RWPE1 (cell line): Measurements from ENCODE around the gene FYCO1.
A peak's percentile ranks its signal among the peaks of the same experiment; 100 is the strongest.

Experiments
- CTCF ChIA-PET: fragments of 350-600 bp; sonication (Branson Sonifier 250); formaldehyde crosslinking; extraction: SDS; loops from one replicate; lab custom pipeline; 2021; lab: Yijun Ruan, JAX
- POLR2A ChIA-PET: fragments of 400-600 bp; formaldehyde crosslinking; extraction: SDS; loops from one replicate; lab custom pipeline; 2020; ENCODE audit warnings: antibody characterized with exemption; ENCODE audit not compliant: low non-redundant PET; lab: Yijun Ruan, JAX
- DNase-seq: peaks from one replicate; pipeline ENCODE4 v3.0.0; 2012; ENCODE audit warnings: low spot score
- H3K27ac ChIP-seq: fragments of 450-650 bp; 2 replicates; pipeline ENCODE4 v1.5.1; 2017
- CTCF ChIP-seq: fragments of 450-650 bp; conservative IDR thresholded peaks from 2 replicates; pipeline ENCODE4 v1.5.1; 2017; ENCODE audit warnings: low read depth, mild to moderate bottlenecking

FYCO1 gene

GRCh38 chr3:45927881-45928280, 67.7 kb downstream of the FYCO1 start:
- no peak for DNase-seq
- CTCF ChIA-PET: no interaction called here
- TF ChIP-seq CTCF: no peak
- POLR2A ChIA-PET: no interaction called here
- no peak overlapping the region for H3K27ac ChIP-seq

GRCh38 chr3:45923755-45924154, 71.9 kb downstream of the FYCO1 start:
- no peak overlapping the region for H3K27ac ChIP-seq
- no peak for DNase-seq
- POLR2A ChIA-PET: no interaction called here
- CTCF ChIA-PET: no interaction called here
- TF ChIP-seq CTCF: no peak

GRCh38 chr3:45922950-45923590, 72.6 kb downstream of the FYCO1 start:
- TF ChIP-seq CTCF: no peak
- CTCF ChIA-PET: no interaction called here
- POLR2A ChIA-PET: no interaction called here
- DNase-seq: no peak
- H3K27ac ChIP-seq: no peak overlapping the region

- ChIA-PET CTCF (no interaction called here), POLR2A (no interaction called here)
- no peak overlapping the region for H3K27ac ChIP-seq
- DNase-seq: no peak
- TF ChIP-seq CTCF: no peak
These were observed 73.6 kb downstream of the FYCO1 start for GRCh38 chr3:45922039-45922326.

GRCh38 chr3:45921158-45922038, 74.2 kb downstream of the FYCO1 start:
- ChIA-PET POLR2A (no interaction called here), CTCF (no interaction called here)
- DNase-seq: no peak
- H3K27ac ChIP-seq: no peak overlapping the region
- no peak for TF ChIP-seq CTCF

- ChIA-PET POLR2A (no interaction called here), CTCF (interaction anchor here (1.0 kb wide), 1 partner anchor 153 kb away, joined by 3 read pairs; no protein-coding TSS in a partner anchor)
- H3K27ac ChIP-seq: peak overlapping the region; percentile 69
- no peak for DNase-seq
- no peak for TF ChIP-seq CTCF
These were observed 78.3 kb downstream of the FYCO1 start for GRCh38 chr3:45917146-45917898.
